ENCODE measurements around the gene CMTM3. TPM values are rescaled to one million over a fixed set of nuclear protein-coding genes. Genes with fewer than 3 reads are reported as not detected.
A peak's percentile ranks its signal among the peaks of the same experiment; 100 is the strongest.

CMTM3 gene
- total RNA-seq, 3 donors from 2014 or later, result 3.1 to 15.9 (median 9.3) TPM

- no peaks in the 10 kb centered on the region for H3K9me3 ChIP-seq
- TF ChIP-seq CTCF (IDR thresholded peaks at IDR 0.05), result no peak
- intact Hi-C loops (cut with DNase I, micrococcal nuclease), result no loop called here
- no peak for DNase-seq
- ATAC-seq, result no peak
- peaks cover 20% of the 10 kb centered on the region for H3K4me1 ChIP-seq (ENCODE audit: low read depth)
- no peaks in the 10 kb centered on the region for H3K36me3 ChIP-seq (ENCODE audit: low read depth)
- no peak overlapping the region for H3K4me3 ChIP-seq
Measured at GRCh38 chr16:66647866-66648265, 43.4 kb downstream of the CMTM3 start.

GRCh38 chr16:66649167-66649566 is 44.7 kb downstream of the CMTM3 start:
- Histone ChIP-seq H3K36me3 (ENCODE audit: low read depth) (no peaks in the 10 kb centered on the region), H3K9me3 (no peaks in the 10 kb centered on the region), H3K4me1 (ENCODE audit: low read depth) (peaks cover 20% of the 10 kb centered on the region), H3K4me3 (no peak overlapping the region)
- ATAC-seq (no peak), DNase-seq (no peak)
- TF ChIP-seq CTCF (IDR thresholded peaks at IDR 0.05), result no peak
- intact Hi-C loops (cut with DNase I, micrococcal nuclease), result no loop called here

GRCh38 chr16:66649636-66650205 is 45.2 kb downstream of the CMTM3 start:
- TF ChIP-seq CTCF (IDR thresholded peaks at IDR 0.05), result no peak
- H3K4me3 ChIP-seq, result no peak overlapping the region
- intact Hi-C loops (cut with DNase I, micrococcal nuclease), result no loop called here
- ATAC-seq (peak; percentile 82), DNase-seq (peak in 2 of 3 donors; percentile 57 to 73)
- H3K4me1 ChIP-seq (ENCODE audit: low read depth), result peaks cover 20% of the 10 kb centered on the region
- H3K9me3 ChIP-seq, result no peaks in the 10 kb centered on the region
- no peaks in the 10 kb centered on the region for H3K36me3 ChIP-seq (ENCODE audit: low read depth)

GRCh38 chr16:66650707-66651473 is 46.4 kb downstream of the CMTM3 start:
- Histone ChIP-seq H3K4me3 (no peak overlapping the region), H3K36me3 (ENCODE audit: low read depth) (no peaks in the 10 kb centered on the region), H3K9me3 (no peaks in the 10 kb centered on the region), H3K4me1 (ENCODE audit: low read depth) (peaks cover 20% of the 10 kb centered on the region)
- DNase-seq, result peak in 2 of 3 donors; percentile 62 to 92
- peak; percentile 88 for TF ChIP-seq CTCF (IDR thresholded peaks at IDR 0.05)
- intact Hi-C loops (cut with DNase I, micrococcal nuclease), result no loop called here
- peak; percentile 93 for ATAC-seq

GRCh38 chr16:66651474-66651765 is 46.9 kb downstream of the CMTM3 start:
- ATAC-seq (no peak), DNase-seq (no peak)
- Histone ChIP-seq H3K9me3 (no peaks in the 10 kb centered on the region), H3K4me3 (no peak overlapping the region), H3K4me1 (ENCODE audit: low read depth) (peaks cover 20% of the 10 kb centered on the region), H3K36me3 (ENCODE audit: low read depth) (no peaks in the 10 kb centered on the region)
- no peak for TF ChIP-seq CTCF (IDR thresholded peaks at IDR 0.05)
- intact Hi-C loops (cut with DNase I, micrococcal nuclease), result no loop called here
